ENCODE measurements around the gene KLHL29.

KLHL29 gene

DNA sequence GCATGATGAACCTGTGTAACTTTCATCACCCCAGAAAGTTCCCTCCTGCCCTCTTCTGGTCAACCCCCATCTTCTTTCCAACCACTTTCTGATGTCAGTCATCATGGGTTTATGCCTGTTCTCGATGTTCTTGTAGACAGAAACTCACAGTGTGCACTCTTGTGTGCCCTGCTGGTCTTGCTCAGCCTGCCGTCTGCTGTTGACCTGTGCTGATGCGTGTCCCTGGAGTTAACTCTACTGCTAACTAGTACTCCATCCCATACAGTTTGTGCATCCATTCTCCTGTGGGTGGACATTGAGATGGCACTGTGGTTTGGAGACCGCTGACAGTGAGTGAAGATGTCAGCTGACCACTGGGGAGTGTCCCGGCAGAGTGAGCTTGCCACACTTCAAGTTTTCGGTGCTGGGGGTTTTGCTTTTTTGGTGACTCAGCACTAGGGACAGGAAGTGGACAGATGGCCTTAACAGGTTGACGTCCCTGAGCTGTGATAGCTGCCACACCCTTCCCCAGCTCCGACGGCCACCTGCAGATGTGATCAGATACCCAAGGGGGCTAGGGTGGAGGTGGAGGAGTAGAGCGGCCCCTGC, 14.8 kb downstream of the KLHL29 start:
- no peak for DNase-seq

DNA sequence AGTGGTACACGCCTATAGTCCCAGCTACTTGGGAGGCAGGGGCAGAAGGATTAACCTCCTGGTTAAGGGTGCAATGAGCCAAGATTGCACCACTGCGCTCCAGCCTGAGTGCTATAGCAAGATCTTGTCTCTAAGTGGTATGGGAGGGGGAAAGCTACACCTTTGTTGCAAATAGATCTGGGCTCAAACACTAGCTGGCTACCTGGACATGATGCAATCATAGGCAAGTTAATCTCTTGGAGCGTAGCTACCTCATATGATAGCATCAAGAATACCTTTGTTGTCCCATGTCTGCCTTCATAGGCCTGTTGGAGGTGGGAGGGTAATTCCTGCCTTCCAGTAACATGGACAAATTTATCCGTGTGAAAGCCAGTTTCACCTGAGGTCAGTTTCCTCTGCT, 15.7 kb downstream of the KLHL29 start:
- no peak for DNase-seq

DNA sequence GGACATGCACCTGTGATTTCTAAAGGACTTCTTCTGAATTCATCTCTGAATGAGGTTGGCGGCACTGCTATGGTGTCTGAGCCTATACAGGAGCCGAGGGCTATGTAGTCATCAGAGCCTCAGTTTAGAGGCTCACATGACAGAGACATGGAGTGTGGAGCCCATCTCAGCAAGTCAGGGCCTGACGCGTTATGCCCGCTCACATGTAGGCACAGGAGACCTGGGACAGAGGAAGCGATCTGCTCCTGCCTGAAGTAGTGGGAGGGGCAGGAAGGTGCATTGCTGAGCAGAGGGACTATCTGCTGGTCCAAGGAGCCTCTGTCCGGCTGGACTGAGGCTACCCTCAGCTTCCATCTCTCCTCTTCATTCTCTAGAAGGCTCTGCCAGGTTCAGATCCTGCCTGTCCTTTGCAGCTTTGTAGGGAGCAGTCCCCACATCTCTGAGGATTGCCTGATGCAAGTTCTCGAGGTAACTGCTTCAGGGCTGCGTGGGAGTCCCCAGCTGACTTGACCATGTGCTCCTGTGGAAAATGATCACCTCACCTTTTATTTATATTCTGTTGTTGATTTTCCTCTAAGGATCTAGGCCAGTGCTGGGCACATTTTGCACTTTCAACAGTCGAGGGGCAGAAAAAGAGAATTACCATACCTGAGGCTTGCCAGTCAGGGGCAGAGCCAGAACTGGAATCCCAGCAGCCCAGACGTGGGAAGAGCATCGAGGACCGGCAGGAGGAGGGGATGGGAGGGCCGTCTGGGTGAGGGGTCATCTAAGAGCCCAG, 16.6 kb downstream of the KLHL29 start:
- DNase-seq = no peak

DNA sequence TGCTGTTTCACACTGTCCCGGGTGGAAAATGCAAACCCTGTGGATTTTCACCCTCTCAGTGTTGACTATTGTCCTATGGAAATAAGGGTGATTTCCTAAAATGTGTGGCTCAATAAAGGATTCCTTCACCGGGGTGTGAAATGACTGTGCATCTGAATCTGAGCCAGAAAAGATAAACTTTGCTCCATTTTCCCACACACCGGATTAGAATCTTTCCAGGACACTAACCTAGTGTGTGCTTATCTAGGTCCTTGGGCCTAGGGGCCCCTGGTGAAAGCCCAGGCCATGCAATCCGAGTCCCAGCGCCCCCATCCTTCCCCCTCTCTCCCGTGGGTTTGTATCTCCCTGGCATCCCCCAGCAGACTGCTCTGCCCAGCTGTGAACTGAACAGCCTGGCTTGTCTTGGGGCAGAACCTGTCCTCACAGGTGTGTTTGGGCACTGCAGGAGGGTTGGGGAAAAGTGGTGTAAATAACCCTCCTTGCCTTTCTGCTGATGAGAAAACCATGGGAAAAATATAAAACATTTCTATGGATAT, 17.3 kb downstream of the KLHL29 start:
- no peak for DNase-seq

DNA sequence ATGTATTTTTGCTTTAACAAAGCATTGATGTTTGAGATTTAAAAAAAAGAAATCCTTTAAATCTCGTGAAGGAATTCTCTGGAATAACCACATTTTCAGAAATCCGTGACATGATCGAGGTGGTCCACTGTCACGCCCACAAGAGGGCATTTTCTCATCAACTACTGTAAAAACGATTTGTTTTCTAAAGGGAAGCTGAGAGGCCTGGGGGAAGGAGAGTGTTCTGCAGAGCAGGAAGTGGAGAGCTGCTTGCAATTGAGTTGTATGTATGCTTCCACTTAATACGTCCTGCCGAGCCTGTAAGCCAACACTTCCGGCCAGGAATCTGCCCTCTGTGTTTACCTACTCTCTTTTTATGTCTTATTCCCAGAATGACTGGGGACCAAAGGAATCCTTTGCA, 19.4 kb downstream of the KLHL29 start:
- no peak for DNase-seq

DNA sequence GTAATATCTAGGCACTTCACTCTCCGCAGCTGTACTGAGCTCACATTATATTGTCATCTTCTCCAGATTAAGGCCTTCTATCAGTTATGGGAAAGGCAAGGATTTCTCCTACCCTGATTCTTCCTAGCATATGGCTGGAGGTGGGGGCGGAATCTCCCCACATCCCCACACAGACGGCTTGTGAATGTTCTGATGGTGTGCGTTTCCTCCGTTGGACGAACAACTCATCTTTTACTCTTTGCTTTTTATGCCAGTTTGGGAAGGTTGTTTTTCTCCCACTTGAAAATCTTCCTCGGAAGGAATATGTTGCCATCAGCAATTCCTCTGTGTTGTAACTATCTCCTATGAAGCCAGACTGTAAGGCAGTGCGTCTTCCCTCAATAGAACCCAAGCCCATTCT, 24.3 kb downstream of the KLHL29 start:
- DNase-seq = no peak

DNA sequence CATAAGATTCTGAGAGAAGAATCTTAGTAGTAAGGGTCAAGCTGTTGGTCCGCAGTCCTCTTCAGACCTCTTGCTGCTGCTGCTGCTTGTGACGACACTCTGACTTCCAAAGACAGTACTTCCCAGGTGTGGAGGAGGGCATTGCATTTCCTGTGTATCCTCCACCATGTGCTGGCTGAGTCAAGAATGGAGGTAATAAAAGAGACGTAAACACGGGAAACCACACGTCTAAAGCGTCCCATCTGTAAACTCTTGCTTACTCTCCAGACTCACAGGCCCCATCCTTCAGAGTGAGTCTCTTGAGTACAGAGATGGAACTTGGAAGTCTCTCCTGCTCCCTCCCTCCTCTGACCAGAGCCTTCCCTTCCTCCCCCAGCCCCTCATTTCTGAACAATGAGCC, 25.6 kb downstream of the KLHL29 start:
- DNase-seq = no peak

DNA sequence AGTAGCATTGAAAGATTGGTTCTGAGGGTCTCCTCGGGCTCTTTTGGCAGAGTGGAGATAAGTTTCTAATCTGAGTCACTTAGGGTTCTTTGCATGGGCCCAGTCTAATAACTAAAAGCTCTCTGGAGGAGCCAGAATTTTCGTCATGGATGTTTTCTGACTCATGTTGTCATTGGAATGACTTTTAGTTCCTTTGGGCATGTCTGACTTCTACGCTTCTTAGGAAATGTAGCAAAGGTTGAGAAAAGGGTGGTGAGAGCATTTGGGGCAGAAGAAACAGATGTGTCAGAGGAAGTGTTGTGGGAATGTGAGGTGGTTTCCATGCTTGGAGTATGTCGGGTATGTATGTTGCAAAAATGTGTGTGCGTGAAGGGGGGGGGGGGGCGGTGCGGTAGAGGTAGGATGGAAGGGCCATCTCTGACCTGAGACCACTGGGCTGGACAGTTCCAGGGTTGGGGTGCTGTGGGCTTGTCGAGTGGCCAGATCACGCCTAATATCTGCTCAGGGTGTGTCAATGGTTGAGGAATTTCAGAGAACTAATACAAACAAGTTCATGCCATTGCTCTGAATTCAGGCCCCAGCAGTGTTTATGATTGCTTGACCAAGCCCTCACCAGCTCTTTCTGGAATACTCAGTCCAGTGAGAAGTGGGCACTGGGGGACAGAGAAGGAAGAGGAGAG, 26.9 kb downstream of the KLHL29 start:
- no peak for DNase-seq

DNA sequence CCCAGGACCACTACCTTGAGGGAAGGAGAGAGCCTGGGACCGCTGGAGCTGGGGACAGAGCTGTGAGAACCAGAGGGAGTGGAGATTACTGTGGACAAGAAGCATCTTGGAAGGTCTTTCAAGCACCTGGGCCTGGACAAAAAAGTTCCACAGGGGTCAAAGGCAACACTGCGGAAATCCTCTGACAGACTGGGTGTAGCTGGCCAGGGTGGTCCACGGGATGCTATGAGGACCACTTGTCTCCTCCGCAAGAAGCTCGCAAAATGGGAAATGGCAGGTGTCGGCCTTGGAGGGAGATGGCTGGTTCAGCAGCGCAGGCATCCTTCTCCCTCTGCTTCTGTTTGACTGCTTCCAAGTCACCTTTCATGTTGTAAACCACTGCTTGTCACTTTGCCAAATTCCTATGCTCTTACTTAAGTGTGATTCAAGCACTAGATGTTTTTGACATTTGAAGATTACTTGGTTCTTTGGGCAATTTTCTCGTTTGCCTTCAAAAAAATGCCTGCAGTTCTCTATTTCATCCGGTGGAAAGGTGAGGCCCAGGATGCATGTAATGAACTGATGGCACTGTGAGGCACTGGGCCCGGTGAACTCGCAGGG, 27.7 kb downstream of the KLHL29 start:
- DNase-seq = no peak

DNA sequence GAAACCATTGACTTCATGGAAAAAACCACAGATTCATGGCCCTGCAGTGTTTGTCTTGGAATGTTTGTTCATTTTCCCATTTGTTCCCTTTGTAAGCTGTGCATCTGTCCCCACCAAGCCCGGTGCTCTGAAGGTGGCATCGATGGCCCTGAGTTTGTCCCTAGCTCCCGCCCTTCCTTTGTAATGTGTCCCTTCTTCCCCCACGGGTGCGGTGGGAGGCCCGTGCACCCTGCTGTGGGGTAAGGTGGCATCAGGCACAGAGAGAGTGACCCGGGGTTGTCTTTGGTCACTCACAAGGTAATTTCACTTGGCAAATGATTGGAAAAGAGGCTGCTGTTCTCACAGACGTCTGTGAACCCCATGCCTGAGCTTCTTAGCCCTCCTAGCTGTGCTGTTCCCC, 28.7 kb downstream of the KLHL29 start:
- DNase-seq = no peak

DNA sequence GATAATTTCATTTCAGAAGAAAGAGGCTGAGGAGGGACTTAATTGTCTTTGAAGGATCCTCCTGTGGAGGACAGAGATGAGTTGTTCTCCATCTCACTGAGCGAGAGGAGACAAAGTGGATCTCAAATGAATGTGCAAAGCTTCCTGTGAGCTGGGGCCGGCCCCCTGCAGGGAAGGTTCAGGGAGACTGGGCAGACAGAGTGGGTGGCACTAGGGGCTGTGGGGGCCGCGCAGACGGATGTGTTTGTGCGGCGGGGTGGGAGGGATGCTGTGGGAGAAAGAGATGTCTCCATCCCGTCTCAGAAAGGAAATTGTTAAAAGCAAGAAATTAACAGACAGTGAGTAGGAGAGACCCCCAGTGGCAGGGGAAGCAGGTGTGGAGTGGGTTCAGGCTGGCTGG, 29.1 kb downstream of the KLHL29 start:
- no peak for DNase-seq

DNA sequence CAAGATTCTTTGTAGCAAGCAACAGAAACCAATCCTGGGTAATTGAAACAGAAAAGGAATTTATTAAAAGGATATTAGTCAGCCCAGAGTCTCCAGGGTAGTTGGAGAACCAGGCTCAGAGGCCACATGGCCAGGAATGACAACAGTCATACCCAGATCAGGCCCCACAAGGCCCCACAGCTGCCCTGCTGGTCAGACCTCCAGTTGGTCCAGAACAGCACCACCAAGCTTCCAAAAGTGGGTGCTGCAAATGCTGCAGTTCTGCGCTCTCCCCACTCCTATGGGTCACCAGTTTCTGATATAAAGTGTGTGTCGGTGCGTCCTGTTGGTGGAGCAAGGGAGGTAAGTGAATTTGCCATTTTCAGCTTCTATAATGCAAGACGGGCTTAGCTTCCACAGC, 29.9 kb downstream of the KLHL29 start:
- DNase-seq = no peak

DNA sequence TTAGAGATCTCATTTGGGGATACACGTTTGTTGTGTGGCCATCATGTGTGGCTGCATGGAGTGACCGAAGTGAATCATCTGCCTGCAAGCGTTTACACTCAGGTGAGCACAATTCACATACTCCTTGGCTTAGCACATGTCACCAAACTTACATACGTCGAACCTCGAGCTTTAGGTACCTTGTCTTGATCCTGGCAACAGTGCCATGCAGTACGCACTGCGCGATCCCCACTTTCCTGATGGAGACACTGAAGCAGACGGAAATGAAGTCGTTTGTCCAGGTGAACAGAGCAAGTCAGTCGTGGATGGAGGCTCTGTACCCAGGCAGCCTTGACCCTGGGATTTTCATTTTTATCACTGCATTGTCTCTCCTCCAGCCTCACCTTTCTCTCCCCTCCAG, 32.3 kb downstream of the KLHL29 start:
- DNase-seq = no peak

DNA sequence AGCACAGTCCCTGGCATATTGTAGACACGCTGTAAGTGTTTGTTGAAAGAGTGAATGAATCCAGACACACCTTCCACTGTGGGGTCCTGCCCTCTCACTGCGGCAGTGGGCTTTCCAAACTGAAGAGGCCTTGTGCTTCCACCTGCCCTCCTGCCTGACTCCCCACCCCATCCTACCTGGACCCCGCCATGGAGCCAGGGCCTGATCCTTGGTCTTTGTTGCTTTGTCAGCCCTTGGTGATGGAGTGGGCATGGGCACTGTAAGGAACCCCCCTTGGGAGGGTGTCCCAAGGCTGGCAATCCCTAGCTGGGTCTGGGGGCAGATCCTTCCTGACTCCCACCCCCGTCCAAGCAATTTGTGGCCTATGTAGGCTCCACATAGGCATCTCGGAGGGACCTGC, 33.1 kb downstream of the KLHL29 start:
- no peak for DNase-seq

DNA sequence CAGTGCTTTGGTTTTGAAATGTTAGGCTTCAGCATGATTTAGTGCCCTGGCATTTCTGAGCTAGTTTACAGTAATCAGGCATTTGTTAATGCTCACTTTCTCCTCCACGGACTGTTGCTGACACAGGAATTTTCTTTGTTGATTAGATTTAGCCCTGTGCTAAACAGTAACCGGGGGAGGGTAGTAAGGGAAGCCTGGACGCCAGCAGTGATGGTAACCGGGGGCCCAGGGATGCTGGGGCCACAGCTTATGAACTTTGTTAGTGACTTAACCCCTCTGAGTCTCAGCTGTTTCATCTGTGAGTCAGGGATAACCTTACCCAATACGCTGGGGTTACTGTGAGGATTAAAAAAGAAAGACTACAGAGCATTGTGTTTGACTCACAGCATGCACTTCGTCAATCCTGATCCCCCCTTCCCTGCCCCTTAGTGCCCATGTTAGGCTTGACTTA, 33.5 kb downstream of the KLHL29 start:
- no peak for DNase-seq

DNA sequence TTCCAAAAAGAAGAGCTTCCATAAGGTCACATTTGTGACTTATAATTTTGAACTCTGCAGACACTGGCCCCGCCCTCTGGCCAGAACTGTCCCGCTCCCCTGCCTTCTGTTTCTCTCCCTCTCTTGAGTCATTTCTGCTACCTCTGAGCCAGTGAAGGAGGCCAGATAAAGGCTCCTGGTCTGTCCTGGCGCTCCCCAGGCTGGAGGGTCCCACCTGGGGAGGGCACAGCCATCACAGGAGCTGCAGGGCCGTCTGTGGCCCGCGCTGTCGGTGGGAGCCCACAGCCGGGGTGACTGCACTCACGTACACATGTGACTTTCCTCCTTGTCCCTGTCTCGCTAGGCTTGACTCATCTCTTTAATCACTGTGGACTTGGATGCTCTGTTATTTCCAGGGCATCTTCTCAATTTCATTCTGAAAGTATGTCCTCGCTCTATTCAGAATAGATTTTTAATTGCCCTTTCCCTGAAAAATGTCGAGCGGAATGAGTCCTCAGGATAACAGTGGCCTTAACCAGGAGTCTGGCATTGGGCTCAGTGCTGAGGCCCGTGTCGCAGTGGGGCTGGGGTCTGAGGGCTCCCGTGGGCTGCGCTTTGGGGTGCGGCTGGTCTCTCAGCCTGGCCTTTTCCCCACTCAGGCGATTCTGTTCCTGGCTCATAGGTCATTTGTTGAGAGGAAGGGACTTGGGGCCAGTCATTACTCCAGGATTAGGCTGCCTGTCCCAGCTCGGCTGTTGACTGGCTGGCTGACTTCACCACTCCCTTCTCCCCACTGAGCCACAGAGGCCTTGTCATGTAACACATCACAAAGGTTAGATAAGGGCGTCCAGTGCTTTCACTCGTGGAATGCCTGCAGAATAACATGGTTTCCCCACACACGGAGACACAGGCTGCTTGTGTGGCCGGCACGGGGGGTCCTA, 34.5 kb downstream of the KLHL29 start:
- DNase-seq = no peak

DNA sequence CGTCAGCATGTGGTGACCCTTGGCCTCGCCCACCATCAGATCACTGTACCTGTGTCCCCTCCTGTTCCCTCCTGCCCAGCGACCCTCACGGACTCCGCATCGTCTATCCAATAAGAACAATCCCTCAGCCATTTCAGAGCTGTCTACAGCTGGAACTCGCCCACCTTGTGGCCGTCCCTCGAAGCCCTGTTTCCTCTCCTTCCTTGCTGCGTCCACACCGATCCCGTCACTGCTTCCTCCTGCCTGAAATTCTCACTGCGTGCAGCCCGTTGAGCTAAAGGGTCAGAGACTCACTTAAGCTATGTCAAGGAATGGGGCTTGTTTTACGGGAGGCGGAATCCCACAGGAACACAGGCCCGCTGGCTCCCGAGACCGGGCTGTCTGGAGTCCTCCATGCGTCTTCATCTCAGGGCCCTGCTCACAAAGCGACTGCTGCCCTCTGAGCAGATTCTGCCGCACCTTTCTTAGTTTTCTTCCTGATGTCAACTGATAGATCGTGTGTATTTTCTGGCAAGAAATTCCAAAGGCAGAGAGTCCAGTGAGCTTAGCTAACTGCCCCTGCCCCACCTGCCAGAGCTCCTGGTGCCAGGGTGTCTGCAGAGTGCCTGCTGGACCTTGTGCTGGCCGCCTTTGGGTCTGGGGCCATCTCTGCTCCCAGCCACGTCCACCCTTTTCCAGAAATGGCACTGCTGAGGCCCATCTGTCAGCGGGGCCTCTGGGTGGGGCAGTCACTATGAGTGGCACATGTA, 35.3 kb downstream of the KLHL29 start:
- no peak for DNase-seq

DNA sequence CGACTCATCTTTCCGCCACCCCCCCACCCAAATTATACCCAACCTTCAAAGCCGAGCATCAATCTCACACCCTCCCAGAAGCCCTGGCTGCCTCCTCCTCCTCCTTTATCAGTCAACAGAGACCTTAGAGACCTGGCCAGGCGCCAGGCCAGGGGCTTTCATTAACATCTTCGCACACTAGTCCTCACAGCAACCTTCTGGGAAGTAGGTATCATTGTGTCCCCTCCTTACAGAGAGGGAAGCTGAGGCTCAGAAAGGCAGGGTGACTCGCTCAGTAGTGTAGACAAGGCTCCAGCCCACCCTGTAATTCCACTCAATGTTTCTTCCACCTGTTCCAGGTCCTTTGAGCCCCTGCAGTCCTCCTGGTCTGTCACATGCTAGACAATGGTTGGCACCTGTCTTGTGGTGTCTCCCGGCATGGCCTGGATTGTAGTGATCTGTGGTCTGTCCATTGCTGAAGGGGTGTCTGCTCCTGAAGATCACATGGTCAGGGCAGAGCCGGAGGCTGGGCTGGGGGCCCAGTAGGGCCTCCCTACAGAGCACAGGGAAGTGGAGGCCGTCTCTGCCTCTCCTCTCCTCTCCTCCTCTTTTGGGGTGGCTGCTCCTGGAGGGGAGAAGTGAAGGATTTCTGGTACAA, 36.0 kb downstream of the KLHL29 start:
- DNase-seq = no peak

DNA sequence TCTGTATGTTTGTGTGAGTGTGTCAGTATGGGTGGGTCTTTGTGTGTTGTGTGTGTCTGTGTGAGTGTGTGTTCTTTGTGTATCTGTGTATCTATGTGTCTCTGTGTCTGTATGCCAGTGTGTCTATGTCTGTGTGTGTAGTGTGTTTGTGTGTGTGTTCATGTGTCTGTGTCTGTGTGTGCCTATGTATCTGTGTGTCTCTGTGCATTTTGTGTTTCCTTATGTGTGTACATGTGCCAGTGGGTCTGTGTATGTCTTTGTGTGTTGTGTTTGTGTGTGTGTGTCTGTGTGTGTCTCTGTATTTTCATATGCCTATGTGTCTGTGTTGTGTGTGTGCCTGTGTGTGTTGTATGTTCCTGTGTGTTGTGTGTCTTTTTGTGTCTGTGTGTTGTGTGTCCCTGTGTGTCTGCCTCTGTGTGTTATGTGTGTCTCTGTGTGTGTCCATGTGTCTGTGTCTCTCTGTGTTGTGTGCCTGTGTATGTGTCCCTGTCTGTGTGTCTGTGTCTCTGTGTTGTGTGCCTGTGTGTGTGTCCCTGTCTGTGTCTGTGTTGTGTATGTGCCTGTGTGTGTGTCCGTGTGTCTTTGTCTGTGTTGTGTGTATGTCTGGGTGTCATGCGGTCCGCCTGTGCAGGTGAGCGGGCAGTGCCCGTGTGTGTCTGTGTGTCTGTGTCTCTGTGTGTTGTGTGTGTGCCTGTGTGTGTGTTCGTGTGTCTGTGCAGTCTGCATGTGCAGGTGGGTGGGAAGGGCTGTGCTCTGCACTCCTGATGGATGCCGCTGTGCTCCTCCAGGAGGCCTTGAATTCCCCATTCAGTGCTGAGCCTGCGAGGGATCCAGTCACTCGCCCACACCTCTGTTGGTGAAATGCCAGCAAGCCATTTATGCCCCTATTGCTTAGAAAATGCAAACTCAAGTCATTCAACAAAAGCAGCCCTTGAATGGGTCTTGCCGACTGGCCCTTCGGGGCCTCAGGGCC, 37.4 kb downstream of the KLHL29 start:
- DNase-seq = no peak

Measured in stimulated activated CD4-positive, alpha-beta T cell treated with anti-CD3 and anti-CD28 coated beads, Interleukin-12 subunit alpha, Interleukin-12 subunit beta, amount 100 ng/mL, for 4 hours (primary cell).